ENCODE data around the gene DYNLT5.

DNA sequence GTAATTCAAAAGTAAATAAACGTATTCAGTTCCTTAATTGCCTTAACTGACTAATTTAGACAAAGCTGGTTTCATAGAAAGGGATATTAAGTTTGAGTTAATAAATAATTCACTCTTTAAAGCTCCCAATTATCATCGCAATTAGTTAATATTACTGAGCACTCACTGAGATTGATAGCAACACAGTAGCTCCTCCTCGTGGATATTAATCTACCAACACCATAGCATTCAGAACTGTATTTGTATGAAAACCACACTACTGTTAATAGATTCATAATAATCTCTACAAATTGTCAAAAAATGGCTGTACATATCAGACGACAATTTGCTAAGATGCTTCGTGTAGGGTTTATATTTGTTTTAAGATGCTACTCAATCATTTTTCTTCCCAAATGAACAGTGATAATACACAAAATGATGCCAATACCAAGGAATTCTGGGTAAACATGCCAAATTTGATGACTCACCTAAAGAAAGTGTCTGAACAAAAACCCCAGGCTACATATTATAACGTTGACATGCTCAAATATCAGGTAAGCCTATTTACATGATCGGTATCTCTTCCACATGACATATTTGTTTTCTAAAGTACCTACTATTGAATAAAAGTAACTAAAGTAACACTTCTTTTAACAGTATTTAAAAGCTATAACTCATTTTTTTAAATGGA lies 18.8 kb upstream of the DYNLT5 start:
- TF ChIP-seq, protein P1, sequence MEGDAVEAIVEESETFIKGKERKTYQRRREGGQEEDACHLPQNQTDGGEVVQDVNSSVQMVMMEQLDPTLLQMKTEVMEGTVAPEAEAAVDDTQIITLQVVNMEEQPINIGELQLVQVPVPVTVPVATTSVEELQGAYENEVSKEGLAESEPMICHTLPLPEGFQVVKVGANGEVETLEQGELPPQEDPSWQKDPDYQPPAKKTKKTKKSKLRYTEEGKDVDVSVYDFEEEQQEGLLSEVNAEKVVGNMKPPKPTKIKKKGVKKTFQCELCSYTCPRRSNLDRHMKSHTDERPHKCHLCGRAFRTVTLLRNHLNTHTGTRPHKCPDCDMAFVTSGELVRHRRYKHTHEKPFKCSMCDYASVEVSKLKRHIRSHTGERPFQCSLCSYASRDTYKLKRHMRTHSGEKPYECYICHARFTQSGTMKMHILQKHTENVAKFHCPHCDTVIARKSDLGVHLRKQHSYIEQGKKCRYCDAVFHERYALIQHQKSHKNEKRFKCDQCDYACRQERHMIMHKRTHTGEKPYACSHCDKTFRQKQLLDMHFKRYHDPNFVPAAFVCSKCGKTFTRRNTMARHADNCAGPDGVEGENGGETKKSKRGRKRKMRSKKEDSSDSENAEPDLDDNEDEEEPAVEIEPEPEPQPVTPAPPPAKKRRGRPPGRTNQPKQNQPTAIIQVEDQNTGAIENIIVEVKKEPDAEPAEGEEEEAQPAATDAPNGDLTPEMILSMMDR (IDR thresholded peaks at IDR 0.05; ENCODE audit: low read length), result peak; percentile 51
- TF ChIP-seq EZH2 (IDR thresholded peaks at IDR 0.05; ENCODE audit: borderline replicate concordance, low read length), result no peak

All from OCI-LY1 (cell line).